GM18909 (cell line): ENCODE data around the gene NINL.
"Not testable (repeated sequence)": the region's sequence is repeated elsewhere in the genome, so short reads cannot be mapped to it uniquely, and the experiment has no call there.

Experiments used
- ATAC-seq: cut with Tn5 transposase; IDR thresholded peaks from one replicate; pipeline ENCODE4 v1.9.1; 2021; ENCODE audit warnings: mild to moderate bottlenecking; ENCODE audit not compliant: unreplicated experiment, poor library complexity

The NINL gene

GRCh38 chr20:25507385-25508082 is 77.8 kb downstream of the NINL start:
- no peak for ATAC-seq

- no peak for ATAC-seq
Measured at GRCh38 chr20:25504366-25505135, 80.8 kb downstream of the NINL start.

- no peak for ATAC-seq
Measured at GRCh38 chr20:25503936-25504335, 81.4 kb downstream of the NINL start.

GRCh38 chr20:25503051-25503639 is 82.2 kb downstream of the NINL start:
- not testable (repeated sequence) for ATAC-seq

- ATAC-seq, result no peak
Measured at GRCh38 chr20:25500880-25501351, 84.4 kb downstream of the NINL start.

GRCh38 chr20:25499855-25500434 is 85.4 kb downstream of the NINL start:
- no peak for ATAC-seq

- ATAC-seq, result no peak
Measured at GRCh38 chr20:25499031-25499430, 86.3 kb downstream of the NINL start.

- no peak for ATAC-seq
Measured at GRCh38 chr20:25498280-25498606, 87.1 kb downstream of the NINL start.

GRCh38 chr20:25497586-25498279 is 87.6 kb downstream of the NINL start:
- ATAC-seq, result no peak

GRCh38 chr20:25496968-25497401 is 88.3 kb downstream of the NINL start:
- ATAC-seq, result no peak

- ATAC-seq, result no peak
Measured at GRCh38 chr20:25496165-25496967, 89.0 kb downstream of the NINL start.

- ATAC-seq, result no peak
Measured at GRCh38 chr20:25495189-25495824, 90.0 kb downstream of the NINL start.

- ATAC-seq, result no peak
Measured at GRCh38 chr20:25494506-25495188, 90.7 kb downstream of the NINL start.

- no peak for ATAC-seq
Measured at GRCh38 chr20:25493748-25494505, 91.4 kb downstream of the NINL start.

GRCh38 chr20:25493137-25493536 is 92.2 kb downstream of the NINL start:
- no peak for ATAC-seq

GRCh38 chr20:25491446-25492038 is 93.8 kb downstream of the NINL start:
- ATAC-seq, result no peak

- ATAC-seq, result no peak
Measured at GRCh38 chr20:25490656-25491445, 94.5 kb downstream of the NINL start.
